ENCODE results near the gene TFAP2E. TPM values are rescaled to one million over a fixed set of nuclear protein-coding genes. Genes with fewer than 3 reads are reported as not detected.

The TFAP2E gene
- total RNA-seq, 1 donor from 2014 or later: 0.41 TPM

DNA sequence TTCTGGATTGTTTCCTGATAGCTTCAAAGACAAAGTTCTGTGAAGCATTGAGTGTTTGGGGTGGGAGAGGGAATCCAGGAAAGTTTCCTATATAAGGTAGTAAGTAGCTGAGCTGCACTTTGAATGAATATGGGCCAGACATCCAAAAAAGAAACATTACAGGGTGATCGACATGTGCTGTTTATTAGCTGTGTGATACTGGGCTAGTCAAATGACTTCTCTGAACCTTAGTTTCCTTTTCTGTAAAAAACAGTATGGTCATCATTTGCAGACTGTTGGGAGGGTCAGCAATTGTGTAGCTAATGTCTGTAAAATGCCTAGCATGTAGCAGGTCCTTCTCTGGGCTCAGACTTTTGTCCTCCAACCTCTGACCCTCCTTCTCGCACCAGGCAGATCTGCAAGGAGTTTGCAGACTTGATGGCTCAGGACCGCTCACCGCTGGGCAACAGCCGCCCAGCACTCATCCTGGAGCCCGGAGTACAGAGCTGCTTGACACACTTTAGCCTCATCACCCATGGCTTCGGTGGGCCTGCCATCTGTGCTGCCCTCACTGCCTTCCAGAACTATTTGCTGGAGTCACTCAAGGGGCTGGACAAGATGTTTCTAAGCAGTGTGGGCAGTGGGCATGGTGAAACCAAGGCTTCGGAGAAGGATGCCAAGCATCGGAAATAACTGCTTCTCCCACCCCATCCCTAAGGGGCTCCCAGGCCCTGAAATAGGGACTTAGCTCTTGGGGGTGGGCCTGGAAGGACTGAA, 21.1 kb downstream of the TFAP2E start:
- DNase-seq (ENCODE audit: low read depth) (no peak), FAIRE-seq (no peak)
- Histone ChIP-seq H3K27me3 (ENCODE audit: insufficient read depth, low read length) (no peaks in the 10 kb centered on the region), H2AFZ (ENCODE audit: low read depth, low read length) (no peak overlapping the region), H3K27ac (ENCODE audit: low read depth, low read length) (no peak overlapping the region), H3K9ac (ENCODE audit: low read length) (no peak overlapping the region), H3K4me2 (ENCODE audit: low read length) (no peak overlapping the region), H3K4me3 (ENCODE audit: insufficient read depth, low read depth, low read length) (no peak overlapping the region), H3K4me1 (ENCODE audit: insufficient read depth, low read length) (no peaks in the 10 kb centered on the region), H3K9me3 (ENCODE audit: insufficient read depth, low read depth, low read length) (no peaks in the 10 kb centered on the region), H4K20me1 (ENCODE audit: insufficient read depth, low read length) (no peaks in the 10 kb centered on the region), H3K79me2 (ENCODE audit: insufficient read depth, low read length) (no peaks in the 10 kb centered on the region), H3K36me3 (ENCODE audit: insufficient read depth, low read length) (no peaks in the 10 kb centered on the region)
- H3K4me3 Mint-ChIP-seq (ENCODE audit: unreplicated experiment): no peak overlapping the region
- H3K36me3 Mint-ChIP-seq (ENCODE audit: low read depth, unreplicated experiment): peaks cover 9% of the 10 kb centered on the region
- TF ChIP-seq, protein P1, sequence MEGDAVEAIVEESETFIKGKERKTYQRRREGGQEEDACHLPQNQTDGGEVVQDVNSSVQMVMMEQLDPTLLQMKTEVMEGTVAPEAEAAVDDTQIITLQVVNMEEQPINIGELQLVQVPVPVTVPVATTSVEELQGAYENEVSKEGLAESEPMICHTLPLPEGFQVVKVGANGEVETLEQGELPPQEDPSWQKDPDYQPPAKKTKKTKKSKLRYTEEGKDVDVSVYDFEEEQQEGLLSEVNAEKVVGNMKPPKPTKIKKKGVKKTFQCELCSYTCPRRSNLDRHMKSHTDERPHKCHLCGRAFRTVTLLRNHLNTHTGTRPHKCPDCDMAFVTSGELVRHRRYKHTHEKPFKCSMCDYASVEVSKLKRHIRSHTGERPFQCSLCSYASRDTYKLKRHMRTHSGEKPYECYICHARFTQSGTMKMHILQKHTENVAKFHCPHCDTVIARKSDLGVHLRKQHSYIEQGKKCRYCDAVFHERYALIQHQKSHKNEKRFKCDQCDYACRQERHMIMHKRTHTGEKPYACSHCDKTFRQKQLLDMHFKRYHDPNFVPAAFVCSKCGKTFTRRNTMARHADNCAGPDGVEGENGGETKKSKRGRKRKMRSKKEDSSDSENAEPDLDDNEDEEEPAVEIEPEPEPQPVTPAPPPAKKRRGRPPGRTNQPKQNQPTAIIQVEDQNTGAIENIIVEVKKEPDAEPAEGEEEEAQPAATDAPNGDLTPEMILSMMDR (IDR thresholded peaks at IDR 0.05; ENCODE audit: insufficient read depth, low read depth, low read length): no peak
- no peak for TF ChIP-seq EZH2 (IDR thresholded peaks at IDR 0.05; ENCODE audit: insufficient read depth, low read length)
- peaks cover 8% of the 10 kb centered on the region for H3K27me3 Mint-ChIP-seq (ENCODE audit: low read depth, unreplicated experiment)
- H3K9me3 Mint-ChIP-seq (ENCODE audit: unreplicated experiment): peaks cover 2% of the 10 kb centered on the region
- peaks cover 9% of the 10 kb centered on the region for H3K4me1 Mint-ChIP-seq (ENCODE audit: low read depth, unreplicated experiment)
- peak overlapping the region; percentile 5 for H3K27ac Mint-ChIP-seq (ENCODE audit: unreplicated experiment)

DNA sequence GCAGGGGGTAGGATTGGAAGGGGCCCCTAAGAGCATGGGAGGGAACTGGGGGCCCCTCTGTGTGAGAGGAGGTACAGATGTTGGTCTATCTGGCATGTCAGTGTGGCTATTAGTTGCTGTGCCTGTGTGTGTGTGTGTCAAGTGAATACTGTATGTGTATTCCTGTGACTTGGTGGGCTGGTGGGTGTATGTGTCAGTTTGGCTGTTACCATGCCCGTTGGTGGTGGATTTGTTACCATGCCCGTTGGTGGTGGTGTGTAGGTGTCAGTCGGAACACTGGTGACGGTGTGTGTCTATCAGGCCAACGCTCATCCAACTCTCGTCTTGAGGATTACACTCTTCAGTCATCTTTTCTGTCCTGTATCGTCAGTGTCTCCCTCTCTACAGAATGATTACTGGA, 22.6 kb downstream of the TFAP2E start:
- no peak for TF ChIP-seq EZH2 (IDR thresholded peaks at IDR 0.05; ENCODE audit: insufficient read depth, low read length)
- TF ChIP-seq, protein P1 (IDR thresholded peaks at IDR 0.05; ENCODE audit: insufficient read depth, low read depth, low read length): no peak
- Mint-ChIP-seq H3K27ac (ENCODE audit: unreplicated experiment) (no peak overlapping the region), H3K27me3 (ENCODE audit: low read depth, unreplicated experiment) (peaks cover 2% of the 10 kb centered on the region), H3K4me3 (ENCODE audit: unreplicated experiment) (no peak overlapping the region), H3K4me1 (ENCODE audit: low read depth, unreplicated experiment) (peaks cover 9% of the 10 kb centered on the region), H3K36me3 (ENCODE audit: low read depth, unreplicated experiment) (peaks cover 6% of the 10 kb centered on the region), H3K9me3 (ENCODE audit: unreplicated experiment) (peaks cover 2% of the 10 kb centered on the region)
- Histone ChIP-seq H3K9me3 (ENCODE audit: insufficient read depth, low read depth, low read length) (no peaks in the 10 kb centered on the region), H3K4me2 (ENCODE audit: low read length) (no peak overlapping the region), H3K27me3 (ENCODE audit: insufficient read depth, low read length) (no peaks in the 10 kb centered on the region), H3K9ac (ENCODE audit: low read length) (no peak overlapping the region), H3K27ac (ENCODE audit: low read depth, low read length) (no peak overlapping the region), H4K20me1 (ENCODE audit: insufficient read depth, low read length) (no peaks in the 10 kb centered on the region), H3K36me3 (ENCODE audit: insufficient read depth, low read length) (no peaks in the 10 kb centered on the region), H3K79me2 (ENCODE audit: insufficient read depth, low read length) (no peaks in the 10 kb centered on the region), H2AFZ (ENCODE audit: low read depth, low read length) (no peak overlapping the region), H3K4me3 (ENCODE audit: insufficient read depth, low read depth, low read length) (no peak overlapping the region), H3K4me1 (ENCODE audit: insufficient read depth, low read length) (no peaks in the 10 kb centered on the region)
- no peak for FAIRE-seq
- DNase-seq (ENCODE audit: low read depth): no peak

DNA sequence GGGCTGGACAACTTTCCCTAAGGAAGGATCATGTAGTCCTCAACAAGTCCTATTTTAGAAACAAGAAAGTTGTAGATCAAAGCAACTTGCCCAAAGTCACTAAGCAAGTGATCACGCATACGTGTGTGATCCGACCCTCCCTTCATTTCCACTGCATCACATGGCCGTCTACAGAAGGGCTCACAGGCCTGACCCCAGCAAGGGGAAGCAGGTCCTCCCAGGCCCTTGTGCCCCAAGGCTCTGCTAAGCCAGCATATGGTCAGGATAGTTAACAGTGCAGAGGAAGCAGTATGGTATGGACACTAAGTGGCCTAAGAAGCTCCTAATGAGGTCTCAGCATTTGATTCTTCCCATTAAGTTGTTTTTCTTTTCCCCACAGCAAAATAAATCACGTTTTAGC, 24.8 kb downstream of the TFAP2E start:
- Mint-ChIP-seq H3K27me3 (ENCODE audit: low read depth, unreplicated experiment) (peaks cover 2% of the 10 kb centered on the region), H3K27ac (ENCODE audit: unreplicated experiment) (no peak overlapping the region)

More for the DNA sequence above, 24.8 kb downstream of the TFAP2E start:
- H3K27me3 ChIP-seq (ENCODE audit: insufficient read depth, low read length): no peaks in the 10 kb centered on the region
- H3K4me1 ChIP-seq (ENCODE audit: insufficient read depth, low read length): no peaks in the 10 kb centered on the region
- no peak overlapping the region for H2AFZ ChIP-seq (ENCODE audit: low read depth, low read length)
- Mint-ChIP-seq H3K4me1 (ENCODE audit: low read depth, unreplicated experiment) (peaks cover 9% of the 10 kb centered on the region), H3K4me3 (ENCODE audit: unreplicated experiment) (no peak overlapping the region), H3K36me3 (ENCODE audit: low read depth, unreplicated experiment) (peaks cover 6% of the 10 kb centered on the region), H3K9me3 (ENCODE audit: unreplicated experiment) (peaks cover 2% of the 10 kb centered on the region)
- H3K79me2 ChIP-seq (ENCODE audit: insufficient read depth, low read length): no peaks in the 10 kb centered on the region
- DNase-seq (ENCODE audit: low read depth): no peak
- no peak overlapping the region for H3K27ac ChIP-seq (ENCODE audit: low read depth, low read length)
- H3K36me3 ChIP-seq (ENCODE audit: insufficient read depth, low read length): peaks cover 10% of the 10 kb centered on the region
- H3K9me3 ChIP-seq (ENCODE audit: insufficient read depth, low read depth, low read length): no peaks in the 10 kb centered on the region
- no peak for FAIRE-seq
- H3K4me3 ChIP-seq (ENCODE audit: insufficient read depth, low read depth, low read length): no peak overlapping the region
- H3K9ac ChIP-seq (ENCODE audit: low read length): no peak overlapping the region
- TF ChIP-seq EZH2 (IDR thresholded peaks at IDR 0.05; ENCODE audit: insufficient read depth, low read length): no peak
- TF ChIP-seq, protein P1 (IDR thresholded peaks at IDR 0.05; ENCODE audit: insufficient read depth, low read depth, low read length): no peak
- no peaks in the 10 kb centered on the region for H4K20me1 ChIP-seq (ENCODE audit: insufficient read depth, low read length)
- H3K4me2 ChIP-seq (ENCODE audit: low read length): no peak overlapping the region
